Fibroblast of the aortic adventitia (primary cell): ENCODE results near the gene KDM4C. TPM values are rescaled to one million over a fixed set of nuclear protein-coding genes. Genes with fewer than 3 reads are reported as not detected.
A peak's percentile ranks its signal among the peaks of the same experiment; 100 is the strongest.
"Not testable (repeated sequence)": the region's sequence is repeated elsewhere in the genome, so short reads cannot be mapped to it uniquely, and the experiment has no call there.

ENCODE experiments used
- DNase-seq: peaks from one replicate; pipeline ENCODE4 v3.0.0-alpha.2; 2010; ENCODE audit warnings: low read depth
- H3K4me3 ChIP-seq: 2 replicates; pipeline ENCODE4 v1.5.1; 2011; ENCODE audit warnings: low read depth, mild to moderate bottlenecking, control low read depth, low read length, moderate library complexity
- total RNA-seq: library from RNA; depleted of rRNA; stranded (reverse); fragments of >200 nt; gene quantifications from 2 replicates; pipeline ENCODE4 v1.2.3, GENCODE V29; 2012; ENCODE audit warnings: low replicate concordance
- TF ChIP-seq, protein P1 (sequence below): IDR thresholded peaks from 2 replicates; pipeline ENCODE4 v1.5.1; 2011; ENCODE audit warnings: mild to moderate bottlenecking, low read length, control low read depth, inconsistent platforms; ENCODE audit not compliant: insufficient read depth

Gene KDM4C
- total RNA-seq, 1 donor: 25.1 TPM

GRCh38 chr9:7178729-7179128 is 421.0 kb downstream of the KDM4C start:
- H3K4me3 ChIP-seq: no peak overlapping the region
- no peak for DNase-seq
- TF ChIP-seq, protein P1, sequence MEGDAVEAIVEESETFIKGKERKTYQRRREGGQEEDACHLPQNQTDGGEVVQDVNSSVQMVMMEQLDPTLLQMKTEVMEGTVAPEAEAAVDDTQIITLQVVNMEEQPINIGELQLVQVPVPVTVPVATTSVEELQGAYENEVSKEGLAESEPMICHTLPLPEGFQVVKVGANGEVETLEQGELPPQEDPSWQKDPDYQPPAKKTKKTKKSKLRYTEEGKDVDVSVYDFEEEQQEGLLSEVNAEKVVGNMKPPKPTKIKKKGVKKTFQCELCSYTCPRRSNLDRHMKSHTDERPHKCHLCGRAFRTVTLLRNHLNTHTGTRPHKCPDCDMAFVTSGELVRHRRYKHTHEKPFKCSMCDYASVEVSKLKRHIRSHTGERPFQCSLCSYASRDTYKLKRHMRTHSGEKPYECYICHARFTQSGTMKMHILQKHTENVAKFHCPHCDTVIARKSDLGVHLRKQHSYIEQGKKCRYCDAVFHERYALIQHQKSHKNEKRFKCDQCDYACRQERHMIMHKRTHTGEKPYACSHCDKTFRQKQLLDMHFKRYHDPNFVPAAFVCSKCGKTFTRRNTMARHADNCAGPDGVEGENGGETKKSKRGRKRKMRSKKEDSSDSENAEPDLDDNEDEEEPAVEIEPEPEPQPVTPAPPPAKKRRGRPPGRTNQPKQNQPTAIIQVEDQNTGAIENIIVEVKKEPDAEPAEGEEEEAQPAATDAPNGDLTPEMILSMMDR: no peak

DNA sequence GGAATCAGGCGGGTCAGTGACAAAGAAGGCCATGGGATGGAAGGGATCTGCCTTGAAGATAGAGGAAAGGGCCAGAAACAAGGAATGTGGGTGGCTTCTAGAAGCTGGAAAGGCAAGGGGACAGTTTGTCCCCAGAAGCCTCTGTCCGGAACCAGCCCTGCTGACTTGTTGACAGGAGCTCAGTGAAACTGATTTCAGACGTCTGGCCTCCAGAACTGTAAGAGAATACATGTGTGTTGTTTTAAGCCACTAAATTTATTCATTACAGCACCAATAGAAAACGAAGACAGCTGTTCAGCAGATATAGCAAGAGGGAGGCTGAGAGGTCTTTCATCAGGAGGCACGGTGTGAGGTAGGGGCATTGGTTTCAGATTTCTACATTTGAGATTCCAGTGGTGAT is 422.5 kb downstream of the KDM4C start:
- TF ChIP-seq, protein P1: no peak
- H3K4me3 ChIP-seq: no peak overlapping the region
- DNase-seq: no peak

DNA sequence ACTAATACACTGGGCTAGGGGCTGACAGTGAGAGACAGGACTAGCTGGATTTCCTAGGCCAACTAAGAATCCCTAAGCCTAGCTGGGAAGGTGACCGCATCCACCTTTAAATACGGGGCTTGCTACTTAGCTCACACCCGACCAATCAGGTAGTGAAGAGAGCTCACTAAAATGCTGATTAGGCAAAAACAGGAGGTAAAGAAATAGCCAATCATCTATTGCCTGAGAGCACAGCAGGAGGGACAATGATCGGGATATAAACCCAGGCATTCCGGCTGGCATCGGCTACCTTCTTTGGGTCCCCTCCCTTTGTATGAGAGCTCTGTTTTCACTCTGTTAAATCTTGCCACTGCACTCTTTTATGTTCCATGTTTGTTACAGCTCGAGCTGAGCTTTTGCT is 425.4 kb downstream of the KDM4C start:
- not testable (repeated sequence) for H3K4me3 ChIP-seq, DNase-seq

- no peak overlapping the region for H3K4me3 ChIP-seq
- peak; percentile 90 for DNase-seq
- TF ChIP-seq, protein P1: no peak
Observed at GRCh38 chr9:7185612-7186011, 427.8 kb downstream of the KDM4C start.

GRCh38 chr9:7186175-7186574 is 428.4 kb downstream of the KDM4C start:
- no peak for DNase-seq
- TF ChIP-seq, protein P1: peak; percentile 53

DNA sequence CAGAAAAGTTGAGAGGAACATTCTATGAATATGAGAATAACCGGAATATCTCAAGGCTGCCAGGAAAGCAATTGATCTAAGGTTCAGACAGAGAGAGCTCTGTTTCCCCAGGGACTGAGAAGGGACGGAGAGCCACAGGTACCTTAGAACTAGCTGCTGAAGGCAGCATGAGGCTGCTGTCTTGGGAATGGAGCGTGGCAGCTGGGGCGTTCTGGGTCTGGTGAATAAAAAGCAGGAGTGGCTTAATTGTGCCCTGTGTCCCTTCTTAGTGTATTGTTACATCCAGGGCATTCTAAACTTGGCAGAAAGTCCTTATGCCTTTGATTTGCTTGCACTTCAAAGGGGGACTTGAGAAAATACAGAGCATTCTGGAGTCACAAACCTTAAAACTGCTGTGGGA is 434.5 kb downstream of the KDM4C start:
- no peak overlapping the region for H3K4me3 ChIP-seq
- TF ChIP-seq, protein P1: no peak
- no peak for DNase-seq

More at GRCh38 chr9:7186175-7186574, 428.4 kb downstream of the KDM4C start:
- H3K4me3 ChIP-seq: no peak overlapping the region

- TF ChIP-seq, protein P1: no peak
- no peak overlapping the region for H3K4me3 ChIP-seq
- DNase-seq: no peak
Observed at GRCh38 chr9:7195526-7195925, 437.8 kb downstream of the KDM4C start.
